ENCODE data around the gene EIF5.

Gene EIF5

GRCh38 chr14:103362780-103363179, 28.7 kb downstream of the EIF5 start:
- H3K27ac ChIP-seq = no peak overlapping the region
- TF ChIP-seq CTCF (IDR thresholded peaks at IDR 0.05) (no peak), ZFX (IDR thresholded peaks at IDR 0.05; ENCODE audit: borderline replicate concordance) (no peak)

- H3K27ac ChIP-seq = no peak overlapping the region
- TF ChIP-seq CTCF (IDR thresholded peaks at IDR 0.05) = no peak
- TF ChIP-seq ZFX (IDR thresholded peaks at IDR 0.05; ENCODE audit: borderline replicate concordance) = no peak
Observed at GRCh38 chr14:103366741-103367140, 32.7 kb downstream of the EIF5 start.

GRCh38 chr14:103367995-103368394, 34.0 kb downstream of the EIF5 start:
- TF ChIP-seq CTCF (IDR thresholded peaks at IDR 0.05) = no peak
- TF ChIP-seq ZFX (IDR thresholded peaks at IDR 0.05; ENCODE audit: borderline replicate concordance) = no peak

GRCh38 chr14:103370087-103370486, 36.0 kb downstream of the EIF5 start:
- TF ChIP-seq CTCF (IDR thresholded peaks at IDR 0.05) = no peak
- TF ChIP-seq ZFX (IDR thresholded peaks at IDR 0.05; ENCODE audit: borderline replicate concordance) = no peak
- H3K27ac ChIP-seq = no peak overlapping the region

More at GRCh38 chr14:103367995-103368394, 34.0 kb downstream of the EIF5 start:
- no peak overlapping the region for H3K27ac ChIP-seq

- no peak overlapping the region for H3K27ac ChIP-seq
- no peak for TF ChIP-seq ZFX (IDR thresholded peaks at IDR 0.05; ENCODE audit: borderline replicate concordance)
- no peak for TF ChIP-seq CTCF (IDR thresholded peaks at IDR 0.05)
Observed at GRCh38 chr14:103372017-103372416, 38.0 kb downstream of the EIF5 start.

GRCh38 chr14:103372552-103373304, 38.7 kb downstream of the EIF5 start:
- H3K27ac ChIP-seq = no peak overlapping the region

More at GRCh38 chr14:103372552-103373304, 38.7 kb downstream of the EIF5 start:
- no peak for TF ChIP-seq CTCF (IDR thresholded peaks at IDR 0.05)
- no peak for TF ChIP-seq ZFX (IDR thresholded peaks at IDR 0.05; ENCODE audit: borderline replicate concordance)
